Hepatic stellate cell (primary cell): ENCODE data around the gene AK9.
A peak's percentile ranks its signal among the peaks of the same experiment; 100 is the strongest.
"Not testable (repeated sequence)": the region's sequence is repeated elsewhere in the genome, so short reads cannot be mapped to it uniquely, and the experiment has no call there.

Source experiments
- DNase-seq: peaks from one replicate; pipeline ENCODE4 v3.0.0; 2011; ENCODE audit warnings: low spot score

The AK9 gene

GRCh38 chr6:109696355-109696754, 5.4 kb upstream of the AK9 start:
- DNase-seq: no peak

- DNase-seq: no peak
These were observed 4.5 kb upstream of the AK9 start for GRCh38 chr6:109695468-109695867.

- DNase-seq: no peak
These were observed 2.1 kb upstream of the AK9 start for GRCh38 chr6:109693111-109693510.

- DNase-seq: no peak
These were observed 647 bp downstream of the AK9 start for GRCh38 chr6:109690373-109690736.

- peak; percentile 65 for DNase-seq
These were observed 3.7 kb downstream of the AK9 start for GRCh38 chr6:109687271-109687761.

- no peak for DNase-seq
These were observed 4.3 kb downstream of the AK9 start for GRCh38 chr6:109686566-109687265.

- not testable (repeated sequence) for DNase-seq
These were observed 12.1 kb downstream of the AK9 start for GRCh38 chr6:109678661-109679505.

GRCh38 chr6:109678240-109678639, 12.8 kb downstream of the AK9 start:
- no peak for DNase-seq

GRCh38 chr6:109676724-109677123, 14.3 kb downstream of the AK9 start:
- DNase-seq: no peak

- DNase-seq: no peak
These were observed 18.2 kb downstream of the AK9 start for GRCh38 chr6:109672839-109673238.

GRCh38 chr6:109672175-109672574, 18.8 kb downstream of the AK9 start:
- no peak for DNase-seq

- peak; percentile 24 for DNase-seq
These were observed 19.3 kb downstream of the AK9 start for GRCh38 chr6:109671733-109672132.

- DNase-seq: no peak
These were observed 21.2 kb downstream of the AK9 start for GRCh38 chr6:109669811-109670210.

- no peak for DNase-seq
These were observed 28.8 kb downstream of the AK9 start for GRCh38 chr6:109662192-109662591.

GRCh38 chr6:109660526-109661320, 30.3 kb downstream of the AK9 start:
- no peak for DNase-seq

GRCh38 chr6:109655761-109656262, 35.2 kb downstream of the AK9 start:
- DNase-seq: no peak

GRCh38 chr6:109653264-109653663, 37.7 kb downstream of the AK9 start:
- DNase-seq: no peak

GRCh38 chr6:109644131-109644530, 46.9 kb downstream of the AK9 start:
- no peak for DNase-seq

GRCh38 chr6:109632405-109632804, 58.6 kb downstream of the AK9 start:
- no peak for DNase-seq

- DNase-seq: no peak
These were observed 59.6 kb downstream of the AK9 start for GRCh38 chr6:109631403-109631802.

GRCh38 chr6:109628158-109629000, 62.6 kb downstream of the AK9 start:
- DNase-seq: no peak
